Astrocyte (in vitro differentiated cells and primary cell): ENCODE results near the gene SLC19A1.

Experiments used
- EZH2 ChIP-seq: IDR thresholded peaks from 2 replicates; pipeline ENCODE4 v1.6.1; 2012; ENCODE audit warnings: mild to moderate bottlenecking, low read length, inconsistent platforms; ENCODE audit not compliant: insufficient read depth
- TF ChIP-seq, protein P1 (sequence below): IDR thresholded peaks from 2 replicates; pipeline ENCODE4 v1.5.1; 2011; ENCODE audit warnings: low read depth, mild to moderate bottlenecking, inconsistent platforms, low read length, moderate library complexity; ENCODE audit not compliant: insufficient read depth

DNA sequence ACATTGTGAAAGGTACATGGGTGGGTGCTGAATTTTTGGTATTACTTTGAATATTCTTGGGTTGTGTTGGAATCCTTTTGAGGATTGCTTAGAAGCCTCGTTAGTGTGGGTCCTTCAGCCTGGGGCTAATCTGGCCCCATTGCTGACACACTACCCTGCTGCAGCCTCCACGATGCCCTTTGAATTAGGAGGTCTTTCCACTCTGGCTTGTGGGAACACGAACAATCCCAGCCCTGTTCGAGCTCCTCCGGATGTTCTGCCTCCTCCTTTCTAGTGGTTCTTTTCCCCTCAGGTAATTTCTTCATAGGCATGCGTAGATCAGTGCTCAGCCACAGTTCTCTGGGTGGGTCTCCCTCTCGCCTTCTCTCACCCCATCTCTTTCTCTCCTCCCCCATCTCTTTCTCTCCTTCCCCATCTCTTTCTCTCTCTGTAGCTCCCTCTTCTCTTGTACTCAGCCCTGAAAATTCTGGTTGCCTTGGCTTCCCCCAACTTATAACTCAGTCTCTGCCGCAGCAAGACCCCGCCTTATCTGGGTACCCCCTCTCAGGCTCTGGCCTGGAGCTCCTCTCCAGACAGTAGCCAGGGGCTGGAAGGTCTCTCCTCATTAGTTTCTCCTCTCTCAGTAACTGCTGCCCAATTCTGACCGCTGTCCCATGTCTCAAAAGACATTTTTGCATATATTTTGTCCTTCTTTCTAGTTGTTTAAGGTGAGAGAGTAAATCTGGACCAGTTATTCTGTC lies 46.0 kb upstream of the SLC19A1 start:
- TF ChIP-seq, protein P1, sequence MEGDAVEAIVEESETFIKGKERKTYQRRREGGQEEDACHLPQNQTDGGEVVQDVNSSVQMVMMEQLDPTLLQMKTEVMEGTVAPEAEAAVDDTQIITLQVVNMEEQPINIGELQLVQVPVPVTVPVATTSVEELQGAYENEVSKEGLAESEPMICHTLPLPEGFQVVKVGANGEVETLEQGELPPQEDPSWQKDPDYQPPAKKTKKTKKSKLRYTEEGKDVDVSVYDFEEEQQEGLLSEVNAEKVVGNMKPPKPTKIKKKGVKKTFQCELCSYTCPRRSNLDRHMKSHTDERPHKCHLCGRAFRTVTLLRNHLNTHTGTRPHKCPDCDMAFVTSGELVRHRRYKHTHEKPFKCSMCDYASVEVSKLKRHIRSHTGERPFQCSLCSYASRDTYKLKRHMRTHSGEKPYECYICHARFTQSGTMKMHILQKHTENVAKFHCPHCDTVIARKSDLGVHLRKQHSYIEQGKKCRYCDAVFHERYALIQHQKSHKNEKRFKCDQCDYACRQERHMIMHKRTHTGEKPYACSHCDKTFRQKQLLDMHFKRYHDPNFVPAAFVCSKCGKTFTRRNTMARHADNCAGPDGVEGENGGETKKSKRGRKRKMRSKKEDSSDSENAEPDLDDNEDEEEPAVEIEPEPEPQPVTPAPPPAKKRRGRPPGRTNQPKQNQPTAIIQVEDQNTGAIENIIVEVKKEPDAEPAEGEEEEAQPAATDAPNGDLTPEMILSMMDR, result no peak
- no peak for TF ChIP-seq EZH2
